Activated CD8-positive, alpha-beta memory T cell treated with anti-CD3 and anti-CD28 coated beads for 1 hour (primary cell): ENCODE results near the gene SRSF7.
"Not testable (repeated sequence)": the region's sequence is repeated elsewhere in the genome, so short reads cannot be mapped to it uniquely, and the experiment has no call there.

Source experiments
- DNase-seq, 2 donors: peaks; one replicate each; pipeline ENCODE4 v3.0.0-alpha.2; 2020; ENCODE audit warnings: low read depth in 1 of 2; ENCODE audit errors: extremely low read depth in 1 of 2

Gene SRSF7

GRCh38 chr2:38734299-38735058 lies 16.7 kb downstream of the SRSF7 start:
- no peak for DNase-seq

GRCh38 chr2:38733300-38733971 lies 17.7 kb downstream of the SRSF7 start:
- DNase-seq, result no peak

- no peak for DNase-seq
These were observed 19.4 kb downstream of the SRSF7 start for GRCh38 chr2:38731684-38732221.

GRCh38 chr2:38731090-38731489 lies 20.1 kb downstream of the SRSF7 start:
- DNase-seq, result no peak

GRCh38 chr2:38728694-38729093 lies 22.5 kb downstream of the SRSF7 start:
- DNase-seq, result no peak

DNA sequence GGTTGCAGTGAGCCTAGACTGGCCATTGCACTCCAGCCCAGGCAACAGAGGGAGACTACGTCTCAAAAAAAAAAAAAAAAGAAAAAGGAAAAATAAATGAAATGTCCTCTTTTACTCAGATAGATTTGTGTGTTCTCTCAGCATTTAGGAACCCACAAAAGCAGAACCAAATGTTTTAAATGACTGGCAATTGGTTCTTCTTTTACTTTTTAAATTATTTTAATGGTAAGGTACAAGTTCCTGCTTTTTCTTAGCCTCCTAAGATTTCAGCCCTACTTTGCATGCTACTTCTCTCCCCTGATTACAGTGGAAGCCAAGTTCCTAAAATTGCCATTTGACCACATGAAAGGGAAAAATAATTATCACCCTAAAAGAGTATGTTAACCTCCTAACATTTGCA lies 23.5 kb downstream of the SRSF7 start:
- no peak for DNase-seq

DNA sequence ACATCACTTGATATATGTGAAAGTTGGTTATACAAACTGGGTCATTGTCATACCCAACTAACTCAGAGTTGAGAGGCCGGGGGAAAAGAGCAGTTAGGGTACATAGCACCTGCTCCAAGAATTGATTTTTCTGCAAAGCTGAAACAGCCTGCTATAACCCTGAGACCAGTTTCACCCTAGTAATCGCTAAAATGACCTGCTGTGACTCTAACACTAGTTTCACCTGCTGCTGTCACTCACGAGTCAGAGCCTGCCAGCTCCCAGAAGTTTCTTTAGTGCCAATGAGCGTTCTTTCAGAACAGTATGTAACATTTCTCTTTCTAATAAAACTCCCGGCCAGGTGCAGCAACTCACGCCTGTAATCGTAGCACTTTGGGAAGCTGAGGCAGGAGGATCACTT lies 28.0 kb downstream of the SRSF7 start:
- DNase-seq, result no peak

DNA sequence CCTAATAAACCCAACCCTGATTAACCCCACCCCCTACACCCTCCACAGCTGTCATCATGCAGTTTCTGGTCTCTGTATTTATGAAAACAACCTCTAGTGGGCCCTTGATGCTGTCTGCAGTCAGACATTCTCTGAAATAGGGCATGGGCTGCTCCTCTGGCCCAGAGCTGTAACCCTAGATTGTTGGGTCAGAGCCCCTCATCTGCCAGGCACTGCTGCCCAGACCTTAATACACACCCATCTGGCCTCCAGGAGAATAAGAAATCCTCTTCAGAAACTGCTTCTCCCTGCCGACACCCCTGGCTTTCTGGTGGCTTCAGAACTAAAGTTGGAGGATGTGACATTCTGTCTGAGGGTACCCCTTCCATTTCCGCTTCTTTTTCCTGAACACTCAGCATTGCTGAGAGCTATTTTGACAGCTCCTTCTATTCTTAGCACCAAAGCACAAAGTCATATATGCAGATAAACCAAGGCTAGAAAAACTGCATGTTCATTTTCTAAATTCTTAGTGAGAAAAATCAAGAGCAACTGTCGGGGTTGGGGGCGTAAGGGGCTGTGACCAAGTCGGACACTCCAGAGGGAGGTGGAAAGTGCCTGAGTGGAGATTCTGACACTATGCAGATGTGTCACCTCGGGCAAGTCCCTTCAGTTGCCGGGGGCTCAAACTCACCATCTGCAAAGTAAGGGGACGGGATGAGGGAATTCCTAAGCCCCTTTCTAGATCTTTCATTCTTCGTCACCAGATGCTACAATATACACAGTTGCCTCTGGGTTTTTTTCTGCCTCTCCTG lies 28.7 kb downstream of the SRSF7 start:
- no peak for DNase-seq

DNA sequence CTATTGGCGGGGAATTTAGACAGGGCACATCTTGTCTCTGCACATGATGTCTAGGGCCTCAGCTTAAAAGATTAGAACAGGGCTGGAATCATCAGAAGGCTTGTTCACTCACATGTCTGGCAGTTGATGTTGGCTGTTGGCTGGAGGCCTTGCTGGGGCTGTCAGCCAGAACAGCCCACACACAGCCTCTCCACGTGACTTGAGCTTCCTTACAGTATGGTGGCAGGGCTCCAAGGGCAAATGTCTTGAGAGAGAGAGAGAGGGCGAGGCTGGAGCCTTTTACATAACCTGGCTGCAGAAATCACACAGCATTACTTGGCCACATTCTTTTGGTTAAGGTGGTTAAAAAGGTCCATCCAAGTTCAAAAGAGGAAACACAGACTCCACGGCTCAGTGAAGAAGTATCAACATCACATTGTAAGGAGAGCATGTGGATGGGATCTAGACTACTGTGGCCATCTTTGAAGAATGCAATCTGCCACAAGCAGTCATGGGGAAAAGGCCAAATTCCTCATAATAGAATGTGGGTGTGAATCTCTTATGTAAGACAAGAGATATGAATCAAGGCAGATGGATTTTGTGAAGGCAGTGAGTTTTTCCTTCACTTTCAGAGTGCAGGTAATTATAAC lies 30.4 kb downstream of the SRSF7 start:
- no peak for DNase-seq

GRCh38 chr2:38719706-38720105 lies 31.5 kb downstream of the SRSF7 start:
- DNase-seq, result no peak

GRCh38 chr2:38718601-38719000 lies 32.6 kb downstream of the SRSF7 start:
- DNase-seq, result no peak

GRCh38 chr2:38716185-38716584 lies 35.0 kb downstream of the SRSF7 start:
- DNase-seq, result no peak

- DNase-seq, result not testable (repeated sequence)
These were observed 36.2 kb downstream of the SRSF7 start for GRCh38 chr2:38714941-38715340.

GRCh38 chr2:38713338-38713737 lies 37.8 kb downstream of the SRSF7 start:
- DNase-seq, result no peak

DNA sequence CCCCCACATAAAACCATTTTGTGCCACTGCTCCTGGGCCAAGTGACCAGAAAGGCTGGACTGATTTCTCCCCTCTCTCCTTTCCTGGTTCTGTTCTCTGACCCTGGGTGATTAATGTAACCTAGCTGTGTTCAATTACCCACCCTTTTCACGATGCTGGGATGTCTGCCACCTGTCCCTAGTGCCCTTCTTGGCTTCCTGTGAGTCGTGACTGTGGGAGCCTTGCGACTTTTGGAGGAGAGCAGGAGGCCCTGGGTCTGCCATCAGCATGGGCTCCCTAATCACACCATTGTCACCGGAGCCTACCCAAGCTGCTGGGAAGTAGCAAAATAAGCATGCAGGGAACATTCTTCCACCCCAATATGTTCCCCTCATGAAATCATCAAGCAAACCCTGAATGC lies 38.3 kb downstream of the SRSF7 start:
- DNase-seq, result no peak

- no peak for DNase-seq
These were observed 38.7 kb downstream of the SRSF7 start for GRCh38 chr2:38712413-38712812.

GRCh38 chr2:38711558-38711957 lies 39.6 kb downstream of the SRSF7 start:
- no peak for DNase-seq

GRCh38 chr2:38709567-38710194 lies 41.5 kb downstream of the SRSF7 start:
- no peak for DNase-seq

DNA sequence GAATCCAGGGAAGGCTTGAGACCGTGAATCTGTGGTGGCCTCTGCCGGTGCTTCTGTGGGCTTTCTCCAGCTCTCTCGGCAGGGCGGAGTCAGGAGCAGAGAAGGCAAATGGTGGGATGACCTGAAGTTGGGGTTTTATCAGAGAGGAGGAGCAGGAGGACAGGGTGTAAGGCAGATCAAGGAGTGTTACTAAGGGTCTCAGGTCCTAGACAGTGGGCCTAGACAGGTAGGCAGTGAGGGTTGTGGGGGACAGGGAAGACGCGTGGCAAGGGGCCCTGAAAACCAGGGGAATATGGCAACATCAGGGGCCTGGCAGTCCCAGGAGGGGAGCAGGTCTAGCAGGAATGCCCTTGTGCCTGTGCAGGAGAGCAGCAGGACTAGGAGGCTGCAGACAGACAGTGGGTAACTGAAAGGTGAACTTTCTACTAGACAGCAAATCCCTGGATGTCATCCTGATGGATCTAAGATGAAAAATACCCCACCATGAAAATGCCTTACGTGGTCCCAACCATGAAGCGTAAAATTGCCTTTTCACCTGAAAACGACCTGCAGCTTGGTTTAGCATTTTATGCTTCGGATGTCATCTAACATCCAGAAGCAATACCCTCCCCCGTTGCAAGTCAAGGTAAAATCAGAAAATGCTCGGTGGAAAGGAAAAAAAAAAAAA lies 42.1 kb downstream of the SRSF7 start:
- DNase-seq, result no peak

- not testable (repeated sequence) for DNase-seq
These were observed 42.7 kb downstream of the SRSF7 start for GRCh38 chr2:38708491-38708890.
